IPS DF 19.7 (cell line): Measurements from ENCODE around the gene OSTF1.

Source experiments
- DNase-seq: peaks from one replicate; pipeline ENCODE4 v3.0.0-alpha.2; 2013; ENCODE audit warnings: low read depth, low spot score

Gene OSTF1

GRCh38 chr9:75087824-75088645 lies at the start of gene OSTF1, which contains the start of gene NMRK1:
TSS of gene OSTF1 (plus strand) at chr9:75088514. CDS start at chr9:75088693, 179 bp downstream.
TSS of gene NMRK1 (minus strand) at chr9:75088155. CDS start at chr9:75083115, 5,040 bp downstream.
- DNase-seq = peak; percentile 84

GRCh38 chr9:75039009-75039408 lies 49.3 kb upstream of the OSTF1 start:
- no peak for DNase-seq

- DNase-seq = no peak
Measured at GRCh38 chr9:75039801-75040200, 48.5 kb upstream of the OSTF1 start.

- DNase-seq = no peak
Measured at GRCh38 chr9:75041041-75041440, 47.3 kb upstream of the OSTF1 start.

GRCh38 chr9:75046725-75047345 lies 41.5 kb upstream of the OSTF1 start:
- no peak for DNase-seq

- DNase-seq = no peak
Measured at GRCh38 chr9:75047506-75047905, 40.8 kb upstream of the OSTF1 start.

GRCh38 chr9:75051285-75051684 lies 37.0 kb upstream of the OSTF1 start:
- no peak for DNase-seq

- no peak for DNase-seq
Measured at GRCh38 chr9:75053869-75054268, 34.4 kb upstream of the OSTF1 start.

GRCh38 chr9:75054368-75055001 lies 33.8 kb upstream of the OSTF1 start:
- no peak for DNase-seq

- DNase-seq = no peak
Measured at GRCh38 chr9:75061169-75061568, 27.1 kb upstream of the OSTF1 start.

GRCh38 chr9:75063556-75064305 lies 24.6 kb upstream of the OSTF1 start:
- no peak for DNase-seq

- DNase-seq = no peak
Measured at GRCh38 chr9:75064307-75065025, 23.8 kb upstream of the OSTF1 start.

- DNase-seq = no peak
Measured at GRCh38 chr9:75065510-75065909, 22.8 kb upstream of the OSTF1 start.

GRCh38 chr9:75067894-75068293 lies 20.4 kb upstream of the OSTF1 start:
- DNase-seq = no peak

- DNase-seq = no peak
Measured at GRCh38 chr9:75069171-75069570, 19.1 kb upstream of the OSTF1 start.

GRCh38 chr9:75071530-75072122 lies 16.7 kb upstream of the OSTF1 start:
- DNase-seq = no peak

GRCh38 chr9:75072895-75073294 lies 15.4 kb upstream of the OSTF1 start:
- DNase-seq = no peak

GRCh38 chr9:75081632-75082031 lies 6.7 kb upstream of the OSTF1 start:
- no peak for DNase-seq

GRCh38 chr9:75083188-75083970 lies 4.9 kb upstream of the OSTF1 start:
- DNase-seq = no peak

- DNase-seq = no peak
Measured at GRCh38 chr9:75084081-75084672, 4.1 kb upstream of the OSTF1 start.
